ENCODE results near the gene SECISBP2. TPM values are rescaled to one million over a fixed set of nuclear protein-coding genes. Genes with fewer than 3 reads are reported as not detected.

The SECISBP2 gene
- total and polyA plus RNA-seq, 2 of the 13 experiments (the other 11 are each of a cell fraction or from before 2014, with no cell fraction given) = 32.4 to 38.0 TPM

DNA sequence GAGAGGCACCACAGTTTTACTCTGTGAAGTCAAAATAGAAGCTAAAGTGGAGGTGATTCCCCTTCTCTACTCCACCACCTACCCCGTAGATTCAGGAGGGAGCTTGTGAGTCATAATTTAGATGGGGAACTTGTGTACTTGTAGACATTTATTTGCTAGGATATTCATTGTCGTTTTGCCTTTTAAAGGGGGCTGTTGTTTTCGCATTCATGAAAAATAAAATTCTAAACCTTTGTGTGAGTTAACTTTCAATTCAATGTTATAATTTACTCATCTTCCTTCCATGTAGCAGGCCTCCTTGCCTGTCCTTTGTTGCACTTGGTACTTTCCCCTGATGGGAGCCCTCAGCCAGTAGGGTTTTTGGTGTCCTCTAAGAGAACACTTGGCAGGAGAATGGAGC is 22.0 kb downstream of the SECISBP2 start:
- ATAC-seq = no peak
- TF ChIP-seq ZBED4 (CRISPR knock-in tag; IDR thresholded peaks at IDR 0.05; ENCODE audit: borderline replicate concordance) (no peak), ZNF296 (CRISPR knock-in tag; conservative IDR thresholded peaks at IDR 0.05) (no peak), CCDC6 (CRISPR knock-in tag; IDR thresholded peaks at IDR 0.05) (no peak), LCORL (IDR thresholded peaks at IDR 0.05) (no peak), LCORL (CRISPR knock-in tag; IDR thresholded peaks at IDR 0.05) (no peak), MED1 (CRISPR knock-in tag; IDR thresholded peaks at IDR 0.05) (no peak), SRSF9 (IDR thresholded peaks at IDR 0.05; ENCODE audit: borderline replicate concordance, insufficient read depth, low read depth, low read length, poor library complexity, severe bottlenecking) (no peak), CHD2 (IDR thresholded peaks at IDR 0.05; ENCODE audit: low read depth, low read length) (no peak)
- TF ChIP-seq, protein P1, sequence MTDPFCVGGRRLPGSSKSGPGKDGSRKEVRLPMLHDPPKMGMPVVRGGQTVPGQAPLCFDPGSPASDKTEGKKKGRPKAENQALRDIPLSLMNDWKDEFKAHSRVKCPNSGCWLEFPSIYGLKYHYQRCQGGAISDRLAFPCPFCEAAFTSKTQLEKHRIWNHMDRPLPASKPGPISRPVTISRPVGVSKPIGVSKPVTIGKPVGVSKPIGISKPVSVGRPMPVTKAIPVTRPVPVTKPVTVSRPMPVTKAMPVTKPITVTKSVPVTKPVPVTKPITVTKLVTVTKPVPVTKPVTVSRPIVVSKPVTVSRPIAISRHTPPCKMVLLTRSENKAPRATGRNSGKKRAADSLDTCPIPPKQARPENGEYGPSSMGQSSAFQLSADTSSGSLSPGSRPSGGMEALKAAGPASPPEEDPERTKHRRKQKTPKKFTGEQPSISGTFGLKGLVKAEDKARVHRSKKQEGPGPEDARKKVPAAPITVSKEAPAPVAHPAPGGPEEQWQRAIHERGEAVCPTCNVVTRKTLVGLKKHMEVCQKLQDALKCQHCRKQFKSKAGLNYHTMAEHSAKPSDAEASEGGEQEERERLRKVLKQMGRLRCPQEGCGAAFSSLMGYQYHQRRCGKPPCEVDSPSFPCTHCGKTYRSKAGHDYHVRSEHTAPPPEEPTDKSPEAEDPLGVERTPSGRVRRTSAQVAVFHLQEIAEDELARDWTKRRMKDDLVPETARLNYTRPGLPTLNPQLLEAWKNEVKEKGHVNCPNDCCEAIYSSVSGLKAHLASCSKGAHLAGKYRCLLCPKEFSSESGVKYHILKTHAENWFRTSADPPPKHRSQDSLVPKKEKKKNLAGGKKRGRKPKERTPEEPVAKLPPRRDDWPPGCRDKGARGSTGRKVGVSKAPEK (CRISPR knock-in tag; IDR thresholded peaks at IDR 0.05; ENCODE audit: borderline replicate concordance) = no peak
- TF ChIP-seq, protein P2, sequence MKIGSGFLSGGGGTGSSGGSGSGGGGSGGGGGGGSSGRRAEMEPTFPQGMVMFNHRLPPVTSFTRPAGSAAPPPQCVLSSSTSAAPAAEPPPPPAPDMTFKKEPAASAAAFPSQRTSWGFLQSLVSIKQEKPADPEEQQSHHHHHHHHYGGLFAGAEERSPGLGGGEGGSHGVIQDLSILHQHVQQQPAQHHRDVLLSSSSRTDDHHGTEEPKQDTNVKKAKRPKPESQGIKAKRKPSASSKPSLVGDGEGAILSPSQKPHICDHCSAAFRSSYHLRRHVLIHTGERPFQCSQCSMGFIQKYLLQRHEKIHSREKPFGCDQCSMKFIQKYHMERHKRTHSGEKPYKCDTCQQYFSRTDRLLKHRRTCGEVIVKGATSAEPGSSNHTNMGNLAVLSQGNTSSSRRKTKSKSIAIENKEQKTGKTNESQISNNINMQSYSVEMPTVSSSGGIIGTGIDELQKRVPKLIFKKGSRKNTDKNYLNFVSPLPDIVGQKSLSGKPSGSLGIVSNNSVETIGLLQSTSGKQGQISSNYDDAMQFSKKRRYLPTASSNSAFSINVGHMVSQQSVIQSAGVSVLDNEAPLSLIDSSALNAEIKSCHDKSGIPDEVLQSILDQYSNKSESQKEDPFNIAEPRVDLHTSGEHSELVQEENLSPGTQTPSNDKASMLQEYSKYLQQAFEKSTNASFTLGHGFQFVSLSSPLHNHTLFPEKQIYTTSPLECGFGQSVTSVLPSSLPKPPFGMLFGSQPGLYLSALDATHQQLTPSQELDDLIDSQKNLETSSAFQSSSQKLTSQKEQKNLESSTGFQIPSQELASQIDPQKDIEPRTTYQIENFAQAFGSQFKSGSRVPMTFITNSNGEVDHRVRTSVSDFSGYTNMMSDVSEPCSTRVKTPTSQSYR (CRISPR knock-in tag; IDR thresholded peaks at IDR 0.05; ENCODE audit: borderline replicate concordance) = no peak
- FAIRE-seq = no peak
- Histone ChIP-seq H3K27ac (ENCODE audit: extremely low read length, insufficient read depth, low read length) (no peak overlapping the region), H3K36me3 (replicated peaks in 1 of 2; ENCODE audit: control insufficient read depth in 1 of 2, insufficient read depth in 2 of 2, low read length in 2 of 2) (peaks cover 10 to 60% of the 10 kb centered on the region in 2 experiments; a peak in 4 of 5 replicates), H3K4me3 (replicated peaks in 1 of 3; ENCODE audit: insufficient read depth in 1 of 3, low read depth in 2 of 3, low read length in 3 of 3) (no peak overlapping the region), H3K79me2 (ENCODE audit: insufficient read depth, low read length) (no peaks in the 10 kb centered on the region), H3K4me2 (ENCODE audit: low read depth, low read length) (no peak overlapping the region), H3K9ac (ENCODE audit: insufficient read depth, low read depth, low read length) (no peak overlapping the region), H3K27me3 (ENCODE audit: control insufficient read depth in 1 of 2, insufficient read depth in 2 of 2, low read length in 2 of 2) (no peaks in the 10 kb centered on the region), H3K9me3 (ENCODE audit: low read length) (no peaks in the 10 kb centered on the region), H4K20me1 (ENCODE audit: insufficient read depth, low read length) (no peaks in the 10 kb centered on the region), H3K4me1 (ENCODE audit: insufficient read depth, low read length) (no peaks in the 10 kb centered on the region), H2AFZ (ENCODE audit: low read length) (no peak overlapping the region)
- intact Hi-C loops (cut with micrococcal nuclease; ENCODE audit: unreplicated experiment) (no loop called here), in situ Hi-C loops (cut with HindIII; ENCODE audit: extremely low pct_ligation_motif_present, low pct_unique_long_range_greater_than_20kb) (no loop called here)
- ChIA-PET CTCF (ENCODE audit: low intra/inter-chr PET ratio, low total read pairs) (no interaction called here), POLR2A (no interaction called here)
- WGBS (ENCODE audit: low lambda C conversion rate) = 96% methylated on average over 3 of the region's 3 CpGs
- no TSS peak for BruUV-seq (replicated peaks)
- DNase-seq (ENCODE audit: low spot score) = no peak
